T-cell (primary cell): ENCODE measurements around the gene COL25A1. TPM values are rescaled to one million over a fixed set of nuclear protein-coding genes. Genes with fewer than 3 reads are reported as not detected.
"Not testable (repeated sequence)": the region's sequence is repeated elsewhere in the genome, so short reads cannot be mapped to it uniquely, and the experiment has no call there.

Experiments
- ATAC-seq, 4 experiments: fragments of 200-7000 bp in 3 of 4; fragments of 150-1000 bp in 1 of 4; cut with Tn5 transposase; replicated peaks in 1 of 4; 1 replicate in 3 of 4; 2 replicates in 1 of 4; pipeline ENCODE4 v1.10.0; 2021; ENCODE audit warnings: moderate library complexity in 3 of 4, mild to moderate bottlenecking in 2 of 4, moderate number of reproducible peaks in 1 of 4
- CTCF ChIA-PET, 2 donors: fragments of 300-600 bp; sonication (Branson Sonifier 250); formaldehyde crosslinking; loops; one replicate each; lab custom pipeline; 2022; ENCODE audit warnings: antibody characterized with exemption in 2 of 2; lab: Charles Lee
- POLR2A ChIA-PET, 2 donors: fragments of 300-600 bp; sonication (Branson Sonifier 250); formaldehyde crosslinking; loops; one replicate each; lab custom pipeline; 2022; ENCODE audit warnings: antibody characterized with exemption in 2 of 2; lab: Charles Lee
- DNase-seq, 35 experiments: peaks; one replicate each; pipeline versions ENCODE4 v3.0.0 to v3.0.0-alpha.2; 2013 to 2023
- H3K27ac ChIP-seq: one replicate; pipeline ENCODE4 v1.5.1; 2013; ENCODE audit warnings: low read length
- H3K27me3 ChIP-seq, 2 experiments: replicated peaks in 1 of 2; 1 replicate in 1 of 2; 2 replicates in 1 of 2; pipeline versions ENCODE4 v1.6.1 to v1.7.0; 2013; ENCODE audit warnings: low read length in 1 of 2, mixed read lengths in 1 of 2; ENCODE audit not compliant: control insufficient read depth in 2 of 2, insufficient read depth in 2 of 2; ENCODE audit errors: extremely low read depth in 1 of 2
- H3K36me3 ChIP-seq, 2 donors: 1 replicate in 1 of 2; 2 replicates in 1 of 2; pipeline versions ENCODE4 v1.6.1 to v1.7.0; 2013; ENCODE audit warnings: low read length in 1 of 2; ENCODE audit not compliant: control insufficient read depth in 2 of 2, insufficient read depth in 1 of 2; ENCODE audit errors: extremely low read depth in 1 of 2
- H3K4me1 ChIP-seq, 2 experiments: 1 replicate in 1 of 2; 2 replicates in 1 of 2; pipeline versions ENCODE4 v1.6.1 to v1.7.0; 2013; ENCODE audit warnings: low read length in 2 of 2, mixed read lengths in 1 of 2; ENCODE audit not compliant: insufficient read depth in 2 of 2, control insufficient read depth in 1 of 2; ENCODE audit errors: extremely low read depth in 1 of 2
- H3K4me3 ChIP-seq, 2 donors: 1 replicate in 1 of 2; 2 replicates in 1 of 2; pipeline versions ENCODE4 v1.5.1 to v1.7.0; 2013; ENCODE audit warnings: mild to moderate bottlenecking in 2 of 2, low read length in 1 of 2, moderate library complexity in 1 of 2; ENCODE audit not compliant: control insufficient read depth in 1 of 2; ENCODE audit errors: extremely low read depth in 1 of 2
- H3K9me3 ChIP-seq: 2 replicates; pipeline ENCODE4 v1.7.0; 2013
- H3K27ac Mint-ChIP-seq, 2 donors: one replicate each; pipeline ENCODE4 v1.8.0; 2020 to 2021; ENCODE audit warnings: mild to moderate bottlenecking in 2 of 2, mixed read lengths in 2 of 2
- H3K27me3 Mint-ChIP-seq, 2 donors: one replicate each; pipeline ENCODE4 v1.8.0; 2021 to 2022; ENCODE audit warnings: mixed read lengths in 2 of 2
- H3K36me3 Mint-ChIP-seq: one replicate; pipeline ENCODE4 v1.8.0; 2021; ENCODE audit warnings: mixed read lengths
- H3K4me1 Mint-ChIP-seq, 3 donors: one replicate each; pipeline ENCODE4 v1.8.0; 2020 to 2022; ENCODE audit warnings: mixed read lengths in 3 of 3, mild to moderate bottlenecking in 1 of 3
- H3K4me3 Mint-ChIP-seq, 3 donors: one replicate each; pipeline ENCODE4 v1.8.0; 2020 to 2022; ENCODE audit warnings: mild to moderate bottlenecking in 3 of 3, mixed read lengths in 3 of 3, moderate library complexity in 3 of 3
- H3K9me3 Mint-ChIP-seq, 3 donors: one replicate each; pipeline ENCODE4 v1.8.0; 2020 to 2022; ENCODE audit warnings: mixed read lengths in 3 of 3
- WGBS: methylation state at CpG from one replicate; pipeline ENCODE4 v1.1.5; 2013; ENCODE audit warnings: missing lambda C conversion rate; ENCODE audit not compliant: insufficient coverage; 5-methylcytosine and 5-hydroxymethylcytosine counted together
- total RNA-seq, 35 experiments: library from RNA in 6 of 35; stranded (reverse) in 6 of 35; fragments of 120-200 nt in 1 of 35; gene quantifications; one replicate each; pipeline versions ENCODE4 v1.2.1 to v1.2.4 and lab custom pipeline; 2013 to 2026

COL25A1 gene
- total RNA-seq, 5 donors from 2014 or later (not counting 1 experiment from before 2014, with no cell fraction given) = 0.53 to 0.56 TPM; not detected in 3

DNA sequence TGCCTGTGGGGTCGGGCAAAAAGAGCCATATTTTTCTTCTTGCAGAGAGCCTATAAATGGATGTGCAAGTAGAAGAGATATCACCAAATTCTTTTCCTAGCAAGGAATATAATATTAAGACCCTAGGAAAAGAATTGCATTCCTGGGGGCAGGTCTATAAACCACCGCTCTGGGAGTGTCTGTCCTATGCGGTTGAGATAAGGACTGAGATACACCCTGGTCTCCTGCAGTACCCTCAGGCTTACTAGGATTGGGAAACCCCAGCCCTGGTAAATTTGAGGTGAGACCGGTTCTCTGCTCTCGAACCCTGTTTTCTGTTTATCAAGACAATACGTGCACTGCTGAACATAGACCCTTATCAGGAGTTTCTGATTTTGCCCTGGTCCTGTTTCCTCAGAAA is 280.8 kb downstream of the COL25A1 start:
- H3K4me3 Mint-ChIP-seq, H3K9me3 ChIP-seq, H3K4me1 ChIP-seq, H3K27ac ChIP-seq, DNase-seq, POLR2A ChIA-PET, H3K27me3 Mint-ChIP-seq, H3K27ac Mint-ChIP-seq, H3K27me3 ChIP-seq, ATAC-seq, H3K36me3 Mint-ChIP-seq, H3K4me1 Mint-ChIP-seq, H3K4me3 ChIP-seq, H3K36me3 ChIP-seq, CTCF ChIA-PET: not testable (repeated sequence)
- H3K9me3 Mint-ChIP-seq = peaks cover 5 to 16% (median 14%) of the 10 kb centered on the region in 3 donors
- whole genome bisulfite sequencing = 98% methylated on average over 5 of the region's 6 CpGs

DNA sequence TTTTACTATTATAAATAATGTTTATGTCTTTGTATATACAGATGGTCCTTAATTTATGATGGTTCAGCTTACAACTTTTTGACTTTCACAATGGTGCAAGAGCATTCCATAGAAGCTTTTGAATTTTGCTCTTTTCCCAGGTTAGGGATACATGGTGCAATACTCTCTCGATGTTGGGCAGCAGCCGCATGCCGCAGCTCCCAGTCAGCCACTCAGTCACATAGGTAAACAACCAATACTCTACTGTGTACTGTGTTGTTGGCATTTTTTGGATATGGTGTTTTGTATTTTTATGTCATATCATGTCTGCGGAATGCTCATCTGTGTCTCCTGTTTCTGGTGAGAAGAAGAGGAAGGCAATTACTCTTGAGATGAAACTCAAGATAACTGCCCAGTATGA is 281.6 kb downstream of the COL25A1 start:
- no peaks in the 10 kb centered on the region for H3K4me1 Mint-ChIP-seq
- H3K9me3 Mint-ChIP-seq = peaks cover 5 to 16% (median 14%) of the 10 kb centered on the region in 3 donors
- Histone ChIP-seq H3K27me3 (peaks cover 0 to 4% of the 10 kb centered on the region in 2 experiments), H3K4me3 (no peak overlapping the region), H3K27ac (no peak overlapping the region), H3K36me3 (no peaks in the 10 kb centered on the region), H3K9me3 (no peaks in the 10 kb centered on the region), H3K4me1 (no peaks in the 10 kb centered on the region)
- 83% methylated on average over 1 of the region's 4 CpGs for WGBS
- H3K27ac Mint-ChIP-seq = no peak overlapping the region
- CTCF ChIA-PET = interaction anchor here in 1 of 2 donors (0.6 kb wide), 1 partner anchor 15 kb away, joined by 3 read pairs; no protein-coding TSS in a partner anchor
- POLR2A ChIA-PET = no interaction called here
- no peak for DNase-seq
- no peaks in the 10 kb centered on the region for H3K27me3 Mint-ChIP-seq
- no peak for ATAC-seq
- H3K4me3 Mint-ChIP-seq = no peak overlapping the region
- peaks cover 5% of the 10 kb centered on the region for H3K36me3 Mint-ChIP-seq

DNA sequence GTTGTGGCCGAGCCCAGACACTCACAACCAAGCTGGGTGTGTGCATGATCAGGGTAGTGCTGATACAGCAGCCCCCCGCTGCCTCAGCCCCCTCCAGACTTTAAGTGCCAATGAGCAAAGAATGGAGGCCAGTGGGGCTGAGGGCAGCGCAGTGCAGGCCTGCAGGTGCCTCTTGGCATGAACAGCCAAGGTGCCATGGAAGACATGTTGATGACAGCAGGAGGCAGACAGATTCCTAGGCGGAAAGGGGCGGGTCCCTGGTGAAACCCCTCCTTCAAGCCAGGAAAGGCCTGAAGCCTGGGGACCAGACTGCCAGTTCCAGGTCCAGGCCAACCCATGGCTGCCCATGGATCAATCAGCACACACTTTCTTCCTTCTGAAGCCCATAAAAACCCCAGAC is 286.3 kb downstream of the COL25A1 start:
- Mint-ChIP-seq H3K9me3 (peaks cover 3 to 4% (median 3%) of the 10 kb centered on the region in 3 donors), H3K4me1 (peaks cover 0 to 2% (median 0%) of the 10 kb centered on the region in 3 donors), H3K4me3 (no peak overlapping the region), H3K27me3 (no peaks in the 10 kb centered on the region), H3K36me3 (no peaks in the 10 kb centered on the region), H3K27ac (no peak overlapping the region)
- ChIA-PET POLR2A (no interaction called here), CTCF (interaction anchor here in 1 of 2 donors (0.6 kb wide), 1 partner anchor 1026 kb away, joined by 4 read pairs; no protein-coding TSS in a partner anchor)
- Histone ChIP-seq H3K27ac (no peak overlapping the region), H3K27me3 (peaks cover 0 to 4% of the 10 kb centered on the region in 2 experiments), H3K9me3 (no peaks in the 10 kb centered on the region), H3K4me3 (no peak overlapping the region), H3K36me3 (no peaks in the 10 kb centered on the region), H3K4me1 (no peaks in the 10 kb centered on the region)
- DNase-seq (no peak), ATAC-seq (no peak)
- WGBS = 78% methylated on average over 4 of the region's 5 CpGs

DNA sequence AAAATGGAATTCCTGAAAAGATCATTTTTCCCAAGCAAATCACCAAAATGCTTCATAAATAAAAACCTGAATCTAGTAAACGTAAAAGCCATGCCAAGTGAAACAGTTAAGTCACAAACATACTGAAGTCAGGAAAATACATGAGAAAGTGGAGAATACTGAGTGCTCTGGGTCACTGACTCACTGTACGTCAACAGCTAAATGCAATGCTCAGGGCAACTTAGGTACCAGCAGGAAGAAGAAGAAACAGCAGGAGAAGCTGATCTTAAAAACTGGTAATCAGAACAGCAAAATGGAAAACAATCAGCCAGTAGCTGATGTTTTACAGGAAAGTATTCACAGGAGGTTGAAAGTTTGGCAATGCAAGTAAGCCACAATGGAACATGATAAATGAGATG is 287.0 kb downstream of the COL25A1 start:
- H3K4me1 Mint-ChIP-seq = peaks cover 0 to 2% (median 0%) of the 10 kb centered on the region in 3 donors
- H3K27ac ChIP-seq = no peak overlapping the region
- no peaks in the 10 kb centered on the region for H3K9me3 ChIP-seq
- CTCF ChIA-PET = no interaction called here
- 56% methylated on average over 1 of the region's 2 CpGs for WGBS
- no peaks in the 10 kb centered on the region for H3K9me3 Mint-ChIP-seq
- DNase-seq (no peak), ATAC-seq (no peak)
- no peak overlapping the region for H3K4me3 ChIP-seq
- H3K36me3 Mint-ChIP-seq = no peaks in the 10 kb centered on the region
- no peaks in the 10 kb centered on the region for H3K27me3 Mint-ChIP-seq
- no peak overlapping the region for H3K4me3 Mint-ChIP-seq
- H3K36me3 ChIP-seq = no peaks in the 10 kb centered on the region
- no peak overlapping the region for H3K27ac Mint-ChIP-seq
- no peaks in the 10 kb centered on the region for H3K4me1 ChIP-seq
- peaks cover 0 to 4% of the 10 kb centered on the region in 2 experiments for H3K27me3 ChIP-seq
- POLR2A ChIA-PET = no interaction called here

DNA sequence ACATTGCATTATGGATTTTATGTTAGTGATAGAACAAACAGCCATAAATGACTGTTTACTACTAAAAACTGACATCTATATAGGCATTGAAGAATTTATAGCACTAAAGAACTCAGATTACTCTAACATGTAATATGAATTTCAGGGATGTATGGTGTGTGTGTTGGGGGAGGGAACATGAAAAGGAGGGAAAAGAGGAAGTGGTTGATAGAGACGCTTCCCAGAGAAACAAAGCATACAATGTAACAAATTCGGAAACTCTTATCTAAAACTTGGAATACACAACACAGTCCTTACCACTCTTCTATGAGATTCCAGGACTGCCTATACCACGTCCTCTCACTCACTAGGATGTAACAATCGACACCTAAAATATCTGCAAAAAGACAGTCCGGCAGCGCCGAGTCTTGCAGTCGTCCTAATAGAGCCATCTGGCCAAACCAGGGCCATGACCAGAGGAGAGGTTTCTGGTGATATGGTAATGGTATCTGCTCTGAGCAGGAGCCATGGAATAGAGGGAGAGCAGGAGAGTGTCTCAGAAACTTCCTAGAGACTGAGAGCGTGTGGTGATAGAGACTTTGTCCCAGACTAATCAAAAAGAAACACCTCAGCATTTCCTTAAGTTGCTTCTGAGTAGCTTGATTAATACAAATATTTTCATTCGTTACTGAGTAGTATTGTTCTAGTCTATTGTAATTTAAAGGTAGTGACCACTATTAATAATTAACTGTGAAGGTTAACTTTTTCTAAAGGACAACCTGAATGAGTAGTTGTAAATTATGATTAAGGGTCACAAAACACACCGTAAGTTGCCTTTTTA is 287.7 kb downstream of the COL25A1 start:
- Mint-ChIP-seq H3K4me1 (peaks cover 0 to 2% (median 0%) of the 10 kb centered on the region in 3 donors), H3K27ac (no peak overlapping the region), H3K27me3 (no peaks in the 10 kb centered on the region), H3K9me3 (no peaks in the 10 kb centered on the region), H3K4me3 (no peak overlapping the region), H3K36me3 (no peaks in the 10 kb centered on the region)
- Histone ChIP-seq H3K27ac (no peak overlapping the region), H3K4me1 (no peaks in the 10 kb centered on the region), H3K27me3 (peaks cover 0 to 4% of the 10 kb centered on the region in 2 experiments), H3K9me3 (no peaks in the 10 kb centered on the region), H3K36me3 (no peaks in the 10 kb centered on the region), H3K4me3 (no peak overlapping the region)
- 96% methylated on average over 5 of the region's 11 CpGs for WGBS
- ChIA-PET POLR2A (no interaction called here), CTCF (no interaction called here)
- no peak for ATAC-seq
- DNase-seq = no peak

DNA sequence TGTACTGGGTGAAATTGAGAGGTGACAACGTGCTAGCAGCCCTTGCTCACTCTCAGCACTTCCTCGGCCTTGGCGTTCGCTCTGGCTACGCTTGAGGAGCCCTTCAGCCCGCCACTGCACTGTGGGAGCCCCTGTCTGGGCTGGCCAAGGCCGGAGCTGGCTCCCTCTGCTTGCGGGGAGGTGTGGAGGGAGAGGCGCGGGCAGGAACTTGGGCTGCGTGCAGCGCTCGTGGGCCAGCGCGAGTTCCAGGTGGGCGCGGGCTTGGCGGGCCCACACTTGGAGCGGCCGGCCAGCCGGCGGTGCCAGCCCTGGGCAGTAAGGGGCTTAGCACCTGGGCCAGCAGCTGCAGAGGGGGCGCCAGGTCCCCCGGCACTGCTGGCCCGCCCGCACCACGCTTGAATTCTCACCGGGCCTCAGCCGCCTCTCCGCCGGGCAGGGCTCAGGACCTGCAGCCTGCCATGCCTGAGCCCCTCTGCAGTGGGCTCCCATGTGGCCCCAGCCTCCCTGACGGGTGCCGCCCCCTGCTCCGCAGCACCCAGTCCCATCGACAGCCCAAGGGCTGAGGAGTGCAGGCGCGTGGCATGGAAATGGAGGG is 290.1 kb downstream of the COL25A1 start:
- no peaks in the 10 kb centered on the region for H3K9me3 ChIP-seq
- ChIA-PET CTCF (no interaction called here), POLR2A (no interaction called here)
- no peak for DNase-seq
- ATAC-seq = no peak
- H3K36me3 Mint-ChIP-seq = no peaks in the 10 kb centered on the region
- 91% methylated on average over 37 of the region's 37 CpGs for WGBS
- peaks cover 0 to 2% (median 0%) of the 10 kb centered on the region in 3 donors for H3K4me1 Mint-ChIP-seq
- H3K36me3 ChIP-seq = no peaks in the 10 kb centered on the region
- H3K9me3 Mint-ChIP-seq = no peaks in the 10 kb centered on the region
- H3K27ac Mint-ChIP-seq = no peak overlapping the region
- no peaks in the 10 kb centered on the region for H3K27me3 Mint-ChIP-seq
- H3K4me1 ChIP-seq = no peaks in the 10 kb centered on the region
- H3K27ac ChIP-seq = no peak overlapping the region
- peaks cover 0 to 4% of the 10 kb centered on the region in 2 experiments for H3K27me3 ChIP-seq
- no peak overlapping the region for H3K4me3 ChIP-seq
- no peak overlapping the region for H3K4me3 Mint-ChIP-seq
